Measurements from ENCODE around the gene SLC9A9.

SLC9A9 gene

DNA sequence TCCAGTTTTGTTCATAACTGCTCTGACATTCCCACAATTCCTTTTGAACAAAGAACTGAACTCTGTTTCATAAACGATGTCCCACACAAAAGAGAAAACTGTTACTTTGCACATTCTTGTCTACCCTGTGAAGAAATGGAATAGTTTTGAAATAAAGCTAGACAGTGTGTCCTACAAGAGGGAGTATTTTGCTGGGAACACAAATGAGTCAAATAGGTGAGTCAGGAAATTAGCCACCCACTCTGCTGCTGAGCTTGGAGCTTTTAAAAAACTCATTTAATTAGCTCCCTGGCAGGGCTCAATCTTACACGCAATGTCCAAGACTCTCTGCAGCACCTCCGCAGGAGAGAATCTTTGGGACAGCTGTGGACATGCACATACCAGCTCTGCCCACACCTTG lies 193.4 kb downstream of the SLC9A9 start:
- no peak for DNase-seq
- Mint-ChIP-seq H3K36me3 (ENCODE audit: low read depth) (peaks cover 11% of the 10 kb centered on the region), H3K9me3 (no peaks in the 10 kb centered on the region), H3K4me1 (ENCODE audit: low read depth) (no peaks in the 10 kb centered on the region), H3K4me3 (no peak overlapping the region), H3K27ac (no peak overlapping the region), H3K27me3 (no peaks in the 10 kb centered on the region)

GRCh38 chr3:143653935-143654334 lies 194.3 kb downstream of the SLC9A9 start:
- H3K27ac Mint-ChIP-seq, result no peak overlapping the region
- peaks cover 14% of the 10 kb centered on the region for H3K36me3 Mint-ChIP-seq (ENCODE audit: low read depth)
- no peak overlapping the region for H3K4me3 Mint-ChIP-seq
- no peaks in the 10 kb centered on the region for H3K27me3 Mint-ChIP-seq
- no peaks in the 10 kb centered on the region for H3K9me3 Mint-ChIP-seq
- no peak for DNase-seq
- H3K4me1 Mint-ChIP-seq (ENCODE audit: low read depth), result no peaks in the 10 kb centered on the region

- no peak for DNase-seq
- Mint-ChIP-seq H3K36me3 (ENCODE audit: low read depth) (peaks cover 14% of the 10 kb centered on the region), H3K27ac (no peak overlapping the region), H3K4me3 (no peak overlapping the region), H3K27me3 (no peaks in the 10 kb centered on the region), H3K4me1 (ENCODE audit: low read depth) (no peaks in the 10 kb centered on the region), H3K9me3 (no peaks in the 10 kb centered on the region)
These were observed 194.8 kb downstream of the SLC9A9 start for GRCh38 chr3:143653493-143653892.

DNA sequence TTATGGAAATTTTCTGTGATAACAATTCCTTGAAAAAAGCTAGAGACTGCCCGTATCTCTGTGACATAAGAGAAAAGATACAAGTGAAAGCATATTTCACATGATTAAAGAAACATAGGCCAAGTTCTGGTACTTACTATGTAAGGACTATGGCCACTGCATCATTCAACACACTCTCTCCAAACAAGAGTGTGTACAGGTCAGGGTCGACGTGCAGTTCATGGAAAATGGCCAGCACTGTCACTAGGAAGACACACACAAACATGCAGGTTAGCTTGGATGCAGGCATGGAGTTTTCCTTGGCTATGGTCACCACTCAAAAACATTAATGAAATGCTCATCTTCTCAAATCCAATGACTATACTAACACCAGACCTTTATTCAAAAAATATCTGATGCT lies 196.2 kb downstream of the SLC9A9 start:
- Mint-ChIP-seq H3K9me3 (no peaks in the 10 kb centered on the region), H3K4me3 (no peak overlapping the region), H3K27me3 (no peaks in the 10 kb centered on the region), H3K27ac (no peak overlapping the region), H3K4me1 (ENCODE audit: low read depth) (no peaks in the 10 kb centered on the region), H3K36me3 (ENCODE audit: low read depth) (peaks cover 14% of the 10 kb centered on the region)
- no peak for DNase-seq

GRCh38 chr3:143650827-143651226 lies 197.4 kb downstream of the SLC9A9 start:
- Mint-ChIP-seq H3K36me3 (ENCODE audit: low read depth) (peaks cover 14% of the 10 kb centered on the region), H3K4me1 (ENCODE audit: low read depth) (no peaks in the 10 kb centered on the region), H3K4me3 (no peak overlapping the region), H3K27ac (no peak overlapping the region), H3K9me3 (no peaks in the 10 kb centered on the region), H3K27me3 (no peaks in the 10 kb centered on the region)
- no peak for DNase-seq

- no peak for DNase-seq
- Mint-ChIP-seq H3K4me3 (no peak overlapping the region), H3K36me3 (ENCODE audit: low read depth) (peaks cover 14% of the 10 kb centered on the region), H3K27ac (no peak overlapping the region), H3K9me3 (no peaks in the 10 kb centered on the region), H3K27me3 (no peaks in the 10 kb centered on the region), H3K4me1 (ENCODE audit: low read depth) (no peaks in the 10 kb centered on the region)
These were observed 198.1 kb downstream of the SLC9A9 start for GRCh38 chr3:143650120-143650519.

GRCh38 chr3:143648708-143649107 lies 199.6 kb downstream of the SLC9A9 start:
- Mint-ChIP-seq H3K36me3 (ENCODE audit: low read depth) (peaks cover 14% of the 10 kb centered on the region), H3K9me3 (no peaks in the 10 kb centered on the region), H3K27me3 (no peaks in the 10 kb centered on the region), H3K4me3 (no peak overlapping the region), H3K27ac (no peak overlapping the region), H3K4me1 (ENCODE audit: low read depth) (no peaks in the 10 kb centered on the region)
- no peak for DNase-seq

GRCh38 chr3:143648218-143648617 lies 200.1 kb downstream of the SLC9A9 start:
- no peak overlapping the region for H3K4me3 Mint-ChIP-seq
- H3K9me3 Mint-ChIP-seq, result no peaks in the 10 kb centered on the region
- H3K27me3 Mint-ChIP-seq, result no peaks in the 10 kb centered on the region
- no peaks in the 10 kb centered on the region for H3K4me1 Mint-ChIP-seq (ENCODE audit: low read depth)
- H3K36me3 Mint-ChIP-seq (ENCODE audit: low read depth), result peaks cover 14% of the 10 kb centered on the region
- DNase-seq, result no peak
- H3K27ac Mint-ChIP-seq, result no peak overlapping the region

- Mint-ChIP-seq H3K4me1 (ENCODE audit: low read depth) (no peaks in the 10 kb centered on the region), H3K9me3 (peaks cover 6% of the 10 kb centered on the region), H3K36me3 (ENCODE audit: low read depth) (peaks cover 4% of the 10 kb centered on the region), H3K27ac (no peak overlapping the region), H3K4me3 (no peak overlapping the region), H3K27me3 (no peaks in the 10 kb centered on the region)
- peak; percentile 32 for DNase-seq
These were observed 203.7 kb downstream of the SLC9A9 start for GRCh38 chr3:143644370-143645089.

DNA sequence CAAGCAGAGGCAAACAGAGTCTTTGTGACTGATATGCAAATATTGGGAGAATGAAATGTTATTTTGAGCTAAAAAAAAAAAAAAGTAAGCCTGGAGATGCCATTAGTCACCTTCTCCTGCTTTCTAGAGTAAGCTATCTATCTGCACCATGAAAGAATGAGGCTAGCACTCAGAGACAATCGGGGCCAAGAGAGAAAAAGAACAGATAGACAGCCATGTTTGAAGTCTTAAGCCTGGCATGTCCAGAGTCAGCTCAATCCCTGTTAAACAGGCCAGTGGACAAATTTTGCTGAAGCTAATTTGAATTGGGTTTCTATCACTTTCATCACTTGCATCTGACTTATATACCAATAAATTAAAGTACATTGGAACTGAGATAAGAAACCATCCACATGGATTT lies 204.4 kb downstream of the SLC9A9 start:
- Mint-ChIP-seq H3K27me3 (no peaks in the 10 kb centered on the region), H3K9me3 (peaks cover 11% of the 10 kb centered on the region), H3K4me1 (ENCODE audit: low read depth) (no peaks in the 10 kb centered on the region), H3K36me3 (ENCODE audit: low read depth) (peaks cover 10% of the 10 kb centered on the region), H3K4me3 (no peak overlapping the region), H3K27ac (no peak overlapping the region)
- no peak for DNase-seq

- Mint-ChIP-seq H3K27me3 (no peaks in the 10 kb centered on the region), H3K4me3 (no peak overlapping the region), H3K27ac (no peak overlapping the region), H3K4me1 (ENCODE audit: low read depth) (no peaks in the 10 kb centered on the region), H3K36me3 (ENCODE audit: low read depth) (peaks cover 23% of the 10 kb centered on the region), H3K9me3 (peaks cover 26% of the 10 kb centered on the region)
- no peak for DNase-seq
These were observed 207.5 kb downstream of the SLC9A9 start for GRCh38 chr3:143640774-143641173.

DNA sequence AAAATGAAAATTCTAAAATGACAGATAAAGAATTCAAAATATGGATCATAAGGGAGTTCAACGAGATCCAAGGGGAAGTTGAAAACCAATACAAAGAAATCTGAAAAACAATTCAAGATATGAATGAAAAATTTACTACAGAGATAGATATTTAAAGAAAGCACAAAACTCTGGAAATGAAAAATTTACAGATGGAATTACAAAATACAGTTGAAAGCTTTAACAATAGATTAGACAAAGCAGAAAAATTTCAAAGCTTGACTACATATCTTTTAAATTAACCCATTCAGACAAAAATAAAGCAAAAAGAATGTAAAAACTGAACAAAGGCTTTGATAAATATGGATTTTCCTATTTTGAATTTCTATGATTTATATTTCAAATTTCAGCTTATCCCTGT lies 211.1 kb downstream of the SLC9A9 start:
- Mint-ChIP-seq H3K4me3 (no peak overlapping the region), H3K27ac (no peak overlapping the region), H3K36me3 (ENCODE audit: low read depth) (peaks cover 26% of the 10 kb centered on the region), H3K27me3 (no peaks in the 10 kb centered on the region), H3K9me3 (peaks cover 26% of the 10 kb centered on the region), H3K4me1 (ENCODE audit: low read depth) (no peaks in the 10 kb centered on the region)
- no peak for DNase-seq

DNA sequence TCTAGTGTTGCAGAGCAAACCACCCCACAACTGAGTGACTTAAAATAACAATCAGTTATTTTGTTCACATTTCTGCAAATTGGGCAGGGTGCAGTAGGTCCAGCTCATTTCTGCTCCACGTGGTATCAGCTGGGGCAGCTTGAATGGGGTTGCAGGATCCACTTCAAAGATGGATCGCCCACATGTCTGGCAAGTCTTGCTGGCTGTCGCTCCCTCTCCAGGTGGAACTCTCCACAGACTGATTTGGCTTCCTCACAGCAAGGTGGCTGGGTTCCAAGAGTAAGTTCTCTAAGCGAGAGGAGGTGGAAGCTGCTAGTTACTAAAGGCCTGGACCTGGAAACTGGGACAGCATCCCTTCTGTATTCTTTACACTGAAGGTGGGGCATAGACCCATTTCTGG lies 213.3 kb downstream of the SLC9A9 start:
- Mint-ChIP-seq H3K4me1 (ENCODE audit: low read depth) (no peaks in the 10 kb centered on the region), H3K9me3 (peaks cover 21% of the 10 kb centered on the region), H3K27me3 (no peaks in the 10 kb centered on the region), H3K4me3 (no peak overlapping the region), H3K27ac (no peak overlapping the region), H3K36me3 (ENCODE audit: low read depth) (peaks cover 21% of the 10 kb centered on the region)
- no peak for DNase-seq

DNA sequence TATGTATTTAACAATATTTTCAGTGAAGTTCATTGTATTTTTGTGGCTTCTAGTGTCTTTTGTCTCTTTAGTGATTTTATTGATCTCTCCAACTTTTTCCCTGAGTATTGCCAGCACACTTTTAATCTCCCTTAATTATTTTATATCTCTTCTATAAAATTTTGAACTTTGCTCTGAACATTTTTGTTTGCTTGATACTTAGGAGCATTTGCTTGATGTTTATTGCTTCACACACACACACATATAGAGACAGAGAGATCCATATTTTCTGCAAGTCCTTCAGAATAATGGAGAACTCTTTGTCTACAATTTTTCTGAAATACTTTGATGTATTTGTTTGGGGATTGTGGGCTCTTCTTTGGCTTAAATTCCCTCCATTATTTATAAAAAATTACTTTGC lies 213.8 kb downstream of the SLC9A9 start:
- no peaks in the 10 kb centered on the region for H3K4me1 Mint-ChIP-seq (ENCODE audit: low read depth)
- H3K4me3 Mint-ChIP-seq, result no peak overlapping the region
- no peak overlapping the region for H3K27ac Mint-ChIP-seq
- peaks cover 21% of the 10 kb centered on the region for H3K36me3 Mint-ChIP-seq (ENCODE audit: low read depth)
- peaks cover 21% of the 10 kb centered on the region for H3K9me3 Mint-ChIP-seq
- DNase-seq, result no peak
- H3K27me3 Mint-ChIP-seq, result no peaks in the 10 kb centered on the region

DNA sequence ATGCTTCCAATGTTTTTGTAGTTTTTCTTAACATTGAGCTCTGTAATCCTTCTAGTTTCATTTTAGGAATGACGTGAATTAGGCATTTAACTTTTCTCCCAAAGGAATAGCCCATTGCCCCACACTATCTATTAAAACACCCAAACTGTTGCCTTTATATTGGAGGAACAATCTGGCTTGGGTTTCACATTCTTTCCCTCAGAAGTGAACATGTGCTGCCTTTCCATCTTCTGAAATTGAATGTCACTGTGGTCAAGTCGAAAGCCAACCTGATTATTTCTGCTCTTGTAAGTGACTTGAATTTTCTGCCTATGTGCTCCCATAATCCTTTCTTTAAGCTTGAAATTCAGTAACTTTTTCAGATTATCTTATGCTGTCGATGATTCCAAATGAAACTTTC lies 214.5 kb downstream of the SLC9A9 start:
- Mint-ChIP-seq H3K9me3 (peaks cover 16% of the 10 kb centered on the region), H3K4me1 (ENCODE audit: low read depth) (no peaks in the 10 kb centered on the region), H3K4me3 (no peak overlapping the region), H3K27ac (no peak overlapping the region), H3K36me3 (ENCODE audit: low read depth) (peaks cover 15% of the 10 kb centered on the region), H3K27me3 (no peaks in the 10 kb centered on the region)
- no peak for DNase-seq

- Mint-ChIP-seq H3K9me3 (peaks cover 4% of the 10 kb centered on the region), H3K27ac (no peak overlapping the region), H3K36me3 (ENCODE audit: low read depth) (peaks cover 2% of the 10 kb centered on the region), H3K27me3 (no peaks in the 10 kb centered on the region), H3K4me1 (ENCODE audit: low read depth) (peaks cover 7% of the 10 kb centered on the region), H3K4me3 (no peak overlapping the region)
- DNase-seq, result no peak
These were observed 218.5 kb downstream of the SLC9A9 start for GRCh38 chr3:143629726-143630125.

Data from activated T-cell treated with anti-CD3 and anti-CD28 coated beads, Interleukin-2, amount 50 U/mL, for 24 hours (primary cell).